ENCODE results near the gene KCNQ2.

KCNQ2 gene

GRCh38 chr20:63403403-63404105 lies 68.9 kb downstream of the KCNQ2 start:
- DNase-seq (ENCODE audit: low spot score) = no peak

GRCh38 chr20:63402860-63403220 lies 69.6 kb downstream of the KCNQ2 start:
- no peak for DNase-seq (ENCODE audit: low spot score)

- DNase-seq (ENCODE audit: low spot score) = no peak
Observed at GRCh38 chr20:63402181-63402859, 70.1 kb downstream of the KCNQ2 start.

DNA sequence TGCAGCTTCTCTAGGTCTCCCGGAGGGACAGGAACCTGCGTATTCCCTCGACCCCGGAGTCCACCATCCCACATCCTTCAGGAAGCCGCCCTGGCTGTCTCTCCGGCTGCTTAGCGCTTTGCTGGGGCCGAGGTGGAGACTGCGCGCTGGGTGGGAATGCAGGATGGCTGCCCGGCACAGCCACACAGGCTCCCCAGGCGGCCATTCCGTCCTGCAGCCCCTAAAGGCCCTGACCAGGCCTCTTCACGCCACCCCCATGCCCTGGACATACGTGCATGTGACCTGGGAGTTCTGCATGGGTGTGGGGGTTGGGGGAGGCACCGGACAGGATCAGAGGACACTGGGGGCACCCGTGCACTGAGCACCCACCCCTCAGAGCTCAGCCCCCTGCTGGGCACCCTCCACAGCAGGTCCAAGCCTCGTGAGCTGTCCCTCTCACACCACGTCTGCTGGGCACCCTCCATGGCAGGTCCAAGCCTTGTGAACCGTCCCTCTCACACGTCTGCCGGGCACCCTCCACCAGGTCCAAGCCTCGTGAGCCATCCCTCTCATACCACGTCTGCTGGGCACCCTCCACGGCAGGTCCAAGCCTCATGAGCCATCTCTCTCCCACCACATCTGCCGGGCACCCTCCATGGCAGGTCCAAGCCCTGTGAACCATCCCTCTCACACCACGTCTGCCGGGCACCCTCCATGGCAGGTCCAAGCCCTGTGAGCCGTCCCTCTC lies 70.9 kb downstream of the KCNQ2 start:
- DNase-seq (ENCODE audit: low spot score) = no peak

DNA sequence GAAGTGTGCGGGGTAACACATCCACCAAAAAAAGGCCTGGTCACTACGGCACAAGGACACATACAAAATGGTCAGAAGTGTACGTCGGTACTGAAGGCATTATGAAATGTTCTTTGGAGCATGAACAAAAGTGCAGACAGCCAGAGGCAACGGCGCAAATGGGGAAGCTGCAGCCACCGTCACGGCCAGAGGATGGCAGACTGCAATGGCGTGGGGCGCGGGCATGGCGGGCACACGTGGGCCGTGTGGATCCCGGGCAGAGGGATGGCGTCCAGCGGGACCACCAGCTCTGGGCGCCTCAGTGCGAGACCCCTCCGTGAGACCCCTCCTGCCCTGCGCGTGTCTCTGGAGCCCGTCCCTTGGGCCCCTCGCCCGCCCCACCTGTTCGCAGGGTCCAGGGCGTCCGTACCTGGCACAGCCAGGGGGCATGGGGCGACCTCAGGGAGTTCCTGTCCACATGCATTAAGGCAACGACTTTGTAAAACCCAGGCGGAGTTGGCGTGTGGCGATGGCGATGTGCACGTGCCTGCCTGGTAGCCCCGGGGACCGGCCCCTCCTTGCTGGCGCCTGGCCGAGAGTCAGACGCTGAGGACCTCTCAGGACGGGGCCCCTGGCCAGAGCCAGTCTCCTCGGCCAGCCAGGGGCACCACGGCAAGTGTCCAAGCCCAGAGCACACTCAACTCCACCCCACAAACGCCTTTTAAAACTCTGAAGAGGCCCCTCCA lies 71.8 kb downstream of the KCNQ2 start:
- no peak for DNase-seq (ENCODE audit: low spot score)

- DNase-seq (ENCODE audit: low spot score) = no peak
Observed at GRCh38 chr20:63399596-63400375, 72.7 kb downstream of the KCNQ2 start.

DNA sequence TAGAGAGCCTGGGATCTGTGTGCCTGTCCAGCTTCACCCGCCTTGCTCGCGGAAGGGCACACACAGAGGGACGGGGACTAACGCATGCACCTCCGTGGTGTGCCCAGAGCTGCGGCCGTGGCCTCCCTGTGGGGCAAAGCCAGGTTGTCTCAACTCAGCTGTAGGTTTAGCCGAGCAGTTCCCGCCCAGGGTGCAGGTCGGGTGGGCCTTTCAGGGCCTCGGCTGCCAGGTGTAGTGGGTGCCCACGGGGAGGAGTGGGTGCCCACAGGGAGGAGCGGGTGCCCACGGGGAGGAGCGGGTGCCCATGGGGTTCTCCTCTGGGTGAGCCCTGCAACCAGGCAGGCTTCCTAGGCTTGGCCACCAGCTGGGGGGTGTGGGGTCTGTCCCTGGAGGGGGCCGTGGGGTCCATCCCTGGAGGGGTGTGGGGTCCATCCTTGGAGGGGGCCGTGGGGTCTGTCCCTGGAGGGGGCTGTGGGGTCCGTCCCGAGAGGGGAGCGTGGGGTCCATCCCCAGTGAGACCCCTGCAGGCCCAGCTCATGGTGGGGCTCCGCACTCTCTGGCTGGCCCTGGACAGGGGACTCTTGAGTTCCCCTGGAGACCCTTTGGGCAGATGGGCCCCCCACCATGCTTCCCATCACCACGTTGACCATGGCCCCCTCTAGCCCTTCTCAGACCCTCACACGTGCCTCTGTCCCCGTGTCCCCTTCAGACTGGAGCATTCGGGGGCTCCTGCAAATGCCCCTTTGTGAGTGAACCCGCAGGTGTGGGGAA lies 73.5 kb downstream of the KCNQ2 start:
- no peak for DNase-seq (ENCODE audit: low spot score)

- DNase-seq (ENCODE audit: low spot score) = no peak
Observed at GRCh38 chr20:63397946-63398450, 74.5 kb downstream of the KCNQ2 start.

GRCh38 chr20:63397155-63397843 lies 75.2 kb downstream of the KCNQ2 start:
- no peak for DNase-seq (ENCODE audit: low spot score)

GRCh38 chr20:63396300-63396699 lies 76.2 kb downstream of the KCNQ2 start:
- DNase-seq (ENCODE audit: low spot score) = no peak

- DNase-seq (ENCODE audit: low spot score) = no peak
Observed at GRCh38 chr20:63395723-63396122, 76.7 kb downstream of the KCNQ2 start.

GRCh38 chr20:63394920-63395455 lies 77.5 kb downstream of the KCNQ2 start:
- DNase-seq (ENCODE audit: low spot score) = no peak

DNA sequence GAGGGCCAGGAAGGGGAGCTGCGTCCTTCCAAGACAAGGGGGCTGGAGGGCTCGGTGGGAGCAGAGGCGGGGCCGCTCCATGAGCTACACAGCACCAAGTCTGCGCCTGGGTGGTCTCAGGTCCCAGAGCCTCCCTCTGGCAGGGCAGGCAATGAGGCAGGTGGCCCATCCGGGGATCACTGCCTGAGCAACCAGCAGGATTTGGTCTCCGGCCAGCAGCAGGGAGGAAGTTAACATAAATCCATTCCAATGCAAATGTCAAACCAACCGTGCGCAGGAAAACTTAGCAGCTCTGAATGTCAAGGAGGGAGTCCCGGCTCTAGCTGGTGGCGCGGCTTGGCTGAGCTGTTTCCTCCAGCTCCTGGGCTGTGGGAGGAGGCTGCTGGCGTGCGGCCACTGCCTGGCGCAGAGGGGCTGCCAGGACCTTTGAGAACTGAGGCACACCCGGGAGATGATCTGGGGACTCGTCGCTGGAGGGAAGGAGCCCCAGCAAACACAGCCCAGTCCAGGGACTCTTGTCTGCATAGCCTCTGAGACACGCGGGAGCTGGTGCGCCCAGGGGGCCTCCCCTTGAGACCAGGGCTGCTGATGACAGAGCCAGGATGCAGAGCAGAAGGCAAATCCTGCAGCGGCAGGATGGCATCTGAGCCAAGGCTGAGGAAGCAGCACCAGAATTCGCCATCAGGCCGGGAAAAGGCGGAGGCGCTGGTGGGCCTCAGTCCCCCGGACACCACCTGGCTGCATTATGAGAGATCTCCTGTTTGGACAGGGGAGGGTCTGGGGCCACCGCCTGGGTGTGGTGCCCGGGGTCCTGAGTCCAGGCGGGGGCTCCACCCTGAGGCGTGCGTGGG lies 78.2 kb downstream of the KCNQ2 start:
- DNase-seq (ENCODE audit: low spot score) = peak; percentile 47

DNA sequence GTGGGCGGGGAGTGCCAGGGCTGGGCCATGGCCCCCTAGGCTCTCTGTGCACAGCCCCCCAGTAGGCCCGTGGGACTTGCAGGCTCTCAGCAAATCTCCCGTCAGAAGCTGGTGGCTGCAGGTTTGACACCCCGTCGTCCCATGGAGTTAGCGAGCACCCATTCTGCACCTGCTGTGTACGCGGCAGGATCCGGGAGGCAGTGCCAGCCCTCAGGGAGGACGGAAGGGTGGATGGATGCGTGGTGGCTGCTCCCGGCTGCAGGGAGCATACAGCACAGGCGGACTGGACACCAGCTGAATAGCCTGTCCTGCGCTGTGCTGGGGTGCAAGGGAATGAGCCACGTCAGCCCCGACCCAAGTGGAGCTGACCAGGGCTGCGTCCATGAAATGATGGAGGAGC lies 78.9 kb downstream of the KCNQ2 start:
- DNase-seq (ENCODE audit: low spot score) = no peak

- no peak for DNase-seq (ENCODE audit: low spot score)
Observed at GRCh38 chr20:63392465-63393365, 79.7 kb downstream of the KCNQ2 start.

GRCh38 chr20:63387917-63388316 lies 84.5 kb downstream of the KCNQ2 start:
- DNase-seq (ENCODE audit: low spot score) = no peak

- no peak for DNase-seq (ENCODE audit: low spot score)
Observed at GRCh38 chr20:63387393-63387792, 85.1 kb downstream of the KCNQ2 start.

GRCh38 chr20:63386491-63386890 lies 86.0 kb downstream of the KCNQ2 start:
- DNase-seq (ENCODE audit: low spot score) = no peak

Data from Ammon's horn (tissue), 1 donor.